HepG2 (cell line): ENCODE results near the gene S100A16. TPM values are rescaled to one million over a fixed set of nuclear protein-coding genes. Genes with fewer than 3 reads are reported as not detected.

Experiments
- ATF2 ChIP-seq: sonication (generic); formaldehyde crosslinking; IDR thresholded peaks from 2 replicates; pipeline ENCODE4 v1.4.0; 2020; ENCODE audit warnings: missing genetic modification reagents
- FOXA1 ChIP-seq, 2 experiments: fragments of 450-650 bp in 1 of 2; sonication (generic) in 1 of 2; formaldehyde crosslinking in 1 of 2; IDR thresholded peaks; 2 replicates each; pipeline versions ENCODE4 v1.4.0 to v1.6.1; 2016 to 2020; ENCODE audit warnings: missing genetic modification reagents in 1 of 2
- HIVEP1 ChIP-seq: sonication (generic); formaldehyde crosslinking; IDR thresholded peaks from 2 replicates; pipeline ENCODE4 v1.4.0; 2020; ENCODE audit warnings: mild to moderate bottlenecking, missing genetic modification reagents
- HNF4A ChIP-seq: sonication (generic); formaldehyde crosslinking; IDR thresholded peaks from 2 replicates; pipeline ENCODE4 v1.4.0; 2020; ENCODE audit warnings: missing genetic modification reagents
- HNRNPK ChIP-seq: fragments of 200-400 bp; formaldehyde crosslinking; IDR thresholded peaks from 2 replicates; pipeline ENCODE4 v1.6.1; 2018; ENCODE audit warnings: low read length, low read depth, moderate library complexity, mild to moderate bottlenecking; ENCODE audit not compliant: poor library complexity, severe bottlenecking
- KAT7 ChIP-seq: IDR thresholded peaks from 2 replicates; pipeline ENCODE4 v1.6.1; 2018; ENCODE audit warnings: borderline replicate concordance, missing compliant biosample characterization
- KLF6 ChIP-seq: IDR thresholded peaks from 2 replicates; pipeline ENCODE4 v1.8.0; 2016; ENCODE audit warnings: missing biosample characterization, missing genetic modification reagents
- MIXL1 ChIP-seq: IDR thresholded peaks from 2 replicates; pipeline ENCODE4 v1.6.1; 2016
- NONO ChIP-seq, 2 experiments: fragments of 450-650 bp in 1 of 2; sonication (generic) in 1 of 2; formaldehyde crosslinking in 1 of 2; IDR thresholded peaks in 1 of 2; conservative IDR thresholded peaks in 1 of 2; 2 replicates each; pipeline versions ENCODE4 v1.6.1 to v1.8.0; 2017 to 2022; ENCODE audit warnings: mild to moderate bottlenecking in 1 of 2, missing genetic modification reagents in 1 of 2, moderate library complexity in 1 of 2
- POGK ChIP-seq: sonication (generic); formaldehyde crosslinking; conservative IDR thresholded peaks from 2 replicates; pipeline ENCODE4 v1.8.0; 2022; ENCODE audit warnings: mild to moderate bottlenecking, moderate library complexity, missing genetic modification reagents
- REPIN1 ChIP-seq: sonication (generic); formaldehyde crosslinking; IDR thresholded peaks from 2 replicates; pipeline ENCODE4 v1.8.0; 2022; ENCODE audit warnings: missing genetic modification reagents, low read depth, mild to moderate bottlenecking, borderline replicate concordance
- TEF ChIP-seq: sonication (generic); formaldehyde crosslinking; IDR thresholded peaks from 2 replicates; pipeline ENCODE4 v1.5.0; 2020; ENCODE audit warnings: missing genetic modification reagents
- THAP11 ChIP-seq: IDR thresholded peaks from 2 replicates; pipeline ENCODE4 v1.6.1; 2016; ENCODE audit warnings: missing biosample characterization, missing genetic modification reagents
- TOE1 ChIP-seq: sonication (generic); formaldehyde crosslinking; IDR thresholded peaks from 2 replicates; pipeline ENCODE4 v1.4.0; 2020; ENCODE audit warnings: mild to moderate bottlenecking, missing genetic modification reagents
- ZFP90 ChIP-seq: sonication (generic); formaldehyde crosslinking; IDR thresholded peaks from 2 replicates; pipeline ENCODE4 v1.8.0; 2022; ENCODE audit warnings: missing genetic modification reagents, mild to moderate bottlenecking, inconsistent platforms, borderline replicate concordance
- ZNF512B ChIP-seq: sonication (generic); formaldehyde crosslinking; IDR thresholded peaks from 2 replicates; pipeline ENCODE4 v1.5.1; 2020; ENCODE audit warnings: missing genetic modification reagents, mild to moderate bottlenecking, borderline replicate concordance
- ZUFSP ChIP-seq: sonication (generic); formaldehyde crosslinking; IDR thresholded peaks from 2 replicates; pipeline ENCODE4 v1.9.0; 2021; ENCODE audit warnings: missing genetic modification reagents, mild to moderate bottlenecking, borderline replicate concordance
- polyA plus RNA-seq, 8 experiments: library from polyadenylated mRNA; depleted of rRNA in 3 of 8; stranded (reverse) in 7 of 8; unstranded in 1 of 8; fragments of >200 nt; fragmentation: Illumina TruSeq in 4 of 8; extraction: Trizol in 4 of 8; gene quantifications; 2 replicates each; pipeline versions ENCODE4 v1.2.1 to v1.2.3, GENCODE V29; 2011 to 2016; ENCODE audit warnings: low read depth in 4 of 8, missing spikeins in 1 of 8, mixed read lengths in 1 of 8; ENCODE audit not compliant: insufficient read depth in 1 of 8
- total RNA-seq, 5 experiments: library from RNA; depleted of rRNA; stranded (reverse); fragments of >200 nt; fragmentation: Illumina TruSeq; extraction: Trizol; gene quantifications; 2 replicates each; pipeline ENCODE4 v1.2.3, GENCODE V29; 2016; ENCODE audit warnings: low read depth in 1 of 5

The S100A16 gene
- total and polyA plus RNA-seq, 2 of the 13 experiments (the other 11 are each of a cell fraction or from before 2014, with no cell fraction given), result 46.0 to 195 TPM

- TF ChIP-seq ZNF512B (CRISPR knock-in tag), result no peak
- peak; percentile 30; the same call in 1 of the 2 replicates for TF ChIP-seq THAP11 (CRISPR knock-in tag)
- TF ChIP-seq REPIN1, result no peak
- 0 out of 2 replicates have a peak, but pooled peaks have one; percentile 19 for TF ChIP-seq HNF4A (CRISPR knock-in tag)
- no peak for TF ChIP-seq FOXA1 (IDR thresholded peaks at IDR 0.05)
- TF ChIP-seq FOXA1 (CRISPR knock-in tag; IDR thresholded peaks at IDR 0.05), result no peak
- peak; percentile 51 for TF ChIP-seq HIVEP1
- 0 out of 2 replicates have a peak, but pooled peaks have one; percentile 33 for TF ChIP-seq POGK (CRISPR knock-in tag)
- no peak for TF ChIP-seq ZUFSP
- TF ChIP-seq MIXL1 (CRISPR knock-in tag), result no peak
- TF ChIP-seq KAT7 (CRISPR knock-in tag), result no peak
- TF ChIP-seq KLF6 (CRISPR knock-in tag), result no peak; the same call in 1 of the 2 replicates
- TF ChIP-seq HNRNPK, result no peak
- no peak for TF ChIP-seq ZFP90 (CRISPR knock-in tag)
- no peak for TF ChIP-seq ATF2
- no peak for TF ChIP-seq TEF (CRISPR knock-in tag)
- TF ChIP-seq NONO (IDR thresholded peaks at IDR 0.05), result no peak
- no peak for TF ChIP-seq NONO (CRISPR knock-in tag; conservative IDR thresholded peaks at IDR 0.05)
- no peak for TF ChIP-seq TOE1
These were observed 14.2 kb upstream of the S100A16 start, which contains the start of gene S100A13 (continued) for GRCh38 chr1:153626904-153627714.
